OCI-LY3 (cell line): ENCODE results near the gene KRT2.

ENCODE experiments used
- H2AFZ ChIP-seq: fragments of 200-600, 300-600 bp; shearing (Covaris generic); 2 replicates; pipeline ENCODE4 v1.6.0; 2014; ENCODE audit warnings: antibody characterized with exemption, low read depth, low read length
- H3K27ac ChIP-seq: fragments of 200-600, 300-600 bp; sonication (generic); 2 replicates; pipeline ENCODE4 v1.5.1; 2014; ENCODE audit warnings: mild to moderate bottlenecking, low read length, moderate library complexity, mixed read lengths
- H3K27me3 ChIP-seq: fragments of 200-600, 300-600 bp; sonication (generic); 2 replicates; pipeline ENCODE4 v1.6.1; 2014; ENCODE audit warnings: low read depth, low read length, mixed read lengths
- H3K36me3 ChIP-seq: fragments of 200-600, 300-600 bp; sonication (generic); replicated peaks from 2 replicates; pipeline ENCODE3; 2014; ENCODE audit warnings: low read depth, low read length, mixed read lengths
- H3K4me1 ChIP-seq: fragments of 300-600, 200-600 bp; sonication (generic); 2 replicates; pipeline ENCODE4 v1.6.1; 2014; ENCODE audit warnings: low read length, mixed read lengths
- H3K4me2 ChIP-seq: fragments of 200-600, 300-600 bp; sonication (generic); 2 replicates; pipeline ENCODE4 v1.6.1; 2014; ENCODE audit warnings: low read length, mixed read lengths
- H3K4me3 ChIP-seq: fragments of 300-600, 200-600 bp; sonication (generic); 2 replicates; pipeline ENCODE4 v1.5.1; 2014; ENCODE audit warnings: antibody characterized with exemption, mild to moderate bottlenecking, low read length, moderate library complexity
- H3K79me2 ChIP-seq: fragments of 300-600, 200-600 bp; shearing (Covaris generic); 2 replicates; pipeline ENCODE4 v1.6.1; 2014; ENCODE audit warnings: mild to moderate bottlenecking, low read length, mixed read lengths
- H3K9ac ChIP-seq: fragments of 300-600, 200-600 bp; shearing (Covaris generic); 2 replicates; pipeline ENCODE4 v1.6.0; 2014; ENCODE audit warnings: mild to moderate bottlenecking, low read length, moderate library complexity
- H3K9me3 ChIP-seq: fragments of 200-600, 300-600 bp; shearing (Covaris generic); 2 replicates; pipeline ENCODE4 v1.6.1; 2014; ENCODE audit warnings: low read length, mixed read lengths; ENCODE audit not compliant: insufficient read depth
- H4K20me1 ChIP-seq: fragments of 200-600, 300-600 bp; sonication (generic); 2 replicates; pipeline ENCODE4 v1.6.1; 2016; ENCODE audit warnings: low read length, mixed read lengths; ENCODE audit not compliant: insufficient read depth
- EZH2phosphoT487 ChIP-seq: fragments of 200-600 bp; shearing (Covaris generic); IDR thresholded peaks from 2 replicates; pipeline ENCODE4 v1.6.1; 2018; ENCODE audit warnings: antibody characterized with exemption, mixed run types, low read depth
- TF ChIP-seq, protein P1 (sequence below): fragments of 200-600, 300-600 bp; sonication (generic); IDR thresholded peaks from 2 replicates; pipeline ENCODE4 v1.5.1; 2014; ENCODE audit warnings: antibody characterized with exemption, low read length, low read depth

KRT2 gene

DNA sequence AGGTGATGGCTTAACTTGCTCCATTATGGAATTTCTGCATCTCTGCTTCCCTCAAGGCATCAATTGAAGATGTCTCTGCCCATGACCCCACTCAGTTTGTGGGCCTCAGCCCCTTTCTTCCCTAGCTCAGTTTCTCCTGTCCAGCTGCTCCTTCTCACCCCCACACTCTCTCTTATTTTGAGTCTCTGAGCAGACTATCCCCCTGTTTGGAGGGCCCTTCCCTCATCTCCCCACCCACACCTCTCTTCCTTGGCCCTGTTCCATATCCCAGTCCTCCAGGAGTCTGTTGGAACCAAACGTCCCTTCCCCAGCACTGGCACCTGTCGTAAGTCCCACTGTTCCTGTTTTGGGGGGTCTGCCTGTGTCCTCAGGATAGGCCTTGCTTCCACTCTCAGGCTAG, 36.5 kb upstream of the KRT2 start:
- Histone ChIP-seq H3K27me3 (peaks cover 62% of the 10 kb centered on the region), H3K4me3 (no peak overlapping the region), H3K4me2 (no peak overlapping the region), H3K9ac (no peak overlapping the region), H3K27ac (no peak overlapping the region), H3K36me3 (no peaks in the 10 kb centered on the region), H3K79me2 (no peaks in the 10 kb centered on the region), H3K4me1 (no peaks in the 10 kb centered on the region), H2AFZ (no peak overlapping the region), H3K9me3 (no peaks in the 10 kb centered on the region), H4K20me1 (no peaks in the 10 kb centered on the region)
- TF ChIP-seq, protein P1, sequence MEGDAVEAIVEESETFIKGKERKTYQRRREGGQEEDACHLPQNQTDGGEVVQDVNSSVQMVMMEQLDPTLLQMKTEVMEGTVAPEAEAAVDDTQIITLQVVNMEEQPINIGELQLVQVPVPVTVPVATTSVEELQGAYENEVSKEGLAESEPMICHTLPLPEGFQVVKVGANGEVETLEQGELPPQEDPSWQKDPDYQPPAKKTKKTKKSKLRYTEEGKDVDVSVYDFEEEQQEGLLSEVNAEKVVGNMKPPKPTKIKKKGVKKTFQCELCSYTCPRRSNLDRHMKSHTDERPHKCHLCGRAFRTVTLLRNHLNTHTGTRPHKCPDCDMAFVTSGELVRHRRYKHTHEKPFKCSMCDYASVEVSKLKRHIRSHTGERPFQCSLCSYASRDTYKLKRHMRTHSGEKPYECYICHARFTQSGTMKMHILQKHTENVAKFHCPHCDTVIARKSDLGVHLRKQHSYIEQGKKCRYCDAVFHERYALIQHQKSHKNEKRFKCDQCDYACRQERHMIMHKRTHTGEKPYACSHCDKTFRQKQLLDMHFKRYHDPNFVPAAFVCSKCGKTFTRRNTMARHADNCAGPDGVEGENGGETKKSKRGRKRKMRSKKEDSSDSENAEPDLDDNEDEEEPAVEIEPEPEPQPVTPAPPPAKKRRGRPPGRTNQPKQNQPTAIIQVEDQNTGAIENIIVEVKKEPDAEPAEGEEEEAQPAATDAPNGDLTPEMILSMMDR: no peak
- no peak for TF ChIP-seq EZH2phosphoT487

DNA sequence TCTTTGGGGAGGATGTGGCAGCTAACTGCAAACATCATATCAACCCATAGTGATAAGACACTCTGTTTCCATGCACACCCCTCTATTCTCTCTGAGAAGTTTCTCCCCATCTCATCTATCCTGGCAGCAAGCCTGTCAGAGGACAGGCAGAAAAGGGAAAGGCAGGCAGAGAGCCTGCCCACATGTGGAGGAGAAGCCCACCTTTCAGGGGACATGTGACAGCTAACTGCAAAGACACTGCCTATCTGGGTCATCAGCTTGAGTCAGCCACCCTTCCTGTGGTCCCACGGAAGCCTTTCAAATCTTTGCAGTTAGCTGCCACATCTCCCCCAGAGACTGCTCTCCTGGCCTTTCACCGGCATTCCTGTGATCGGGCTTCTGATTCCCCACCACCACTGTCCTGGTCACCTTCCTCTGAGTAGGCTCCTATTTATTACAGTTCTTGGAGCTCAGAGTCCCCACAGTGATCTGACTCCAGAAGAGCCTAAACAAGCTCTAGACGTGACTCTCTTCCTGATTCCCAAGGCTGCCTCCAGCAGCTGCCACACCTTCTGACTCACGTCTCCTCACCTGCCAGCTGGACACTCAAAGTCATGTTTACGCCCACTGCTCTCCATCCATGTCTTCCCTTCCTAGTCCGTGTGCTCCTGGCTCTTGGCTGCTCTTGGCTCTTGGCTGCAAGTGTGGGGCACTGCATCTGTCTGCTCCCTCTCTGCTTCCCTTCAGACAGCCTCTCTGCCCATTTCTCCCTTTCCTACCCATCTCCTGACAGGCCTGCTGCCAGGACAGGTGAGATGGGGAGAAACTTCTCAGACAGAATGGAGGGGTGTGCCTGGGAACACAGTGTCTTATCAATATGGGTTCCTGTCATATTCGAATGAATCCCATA, 35.7 kb upstream of the KRT2 start:
- Histone ChIP-seq H3K4me3 (no peak overlapping the region), H3K79me2 (no peaks in the 10 kb centered on the region), H2AFZ (no peak overlapping the region), H3K4me2 (no peak overlapping the region), H3K27ac (no peak overlapping the region), H3K36me3 (no peaks in the 10 kb centered on the region), H3K27me3 (peaks cover 64% of the 10 kb centered on the region), H4K20me1 (no peaks in the 10 kb centered on the region), H3K9ac (no peak overlapping the region), H3K4me1 (no peaks in the 10 kb centered on the region), H3K9me3 (no peaks in the 10 kb centered on the region)
- TF ChIP-seq EZH2phosphoT487: no peak
- TF ChIP-seq, protein P1: no peak

DNA sequence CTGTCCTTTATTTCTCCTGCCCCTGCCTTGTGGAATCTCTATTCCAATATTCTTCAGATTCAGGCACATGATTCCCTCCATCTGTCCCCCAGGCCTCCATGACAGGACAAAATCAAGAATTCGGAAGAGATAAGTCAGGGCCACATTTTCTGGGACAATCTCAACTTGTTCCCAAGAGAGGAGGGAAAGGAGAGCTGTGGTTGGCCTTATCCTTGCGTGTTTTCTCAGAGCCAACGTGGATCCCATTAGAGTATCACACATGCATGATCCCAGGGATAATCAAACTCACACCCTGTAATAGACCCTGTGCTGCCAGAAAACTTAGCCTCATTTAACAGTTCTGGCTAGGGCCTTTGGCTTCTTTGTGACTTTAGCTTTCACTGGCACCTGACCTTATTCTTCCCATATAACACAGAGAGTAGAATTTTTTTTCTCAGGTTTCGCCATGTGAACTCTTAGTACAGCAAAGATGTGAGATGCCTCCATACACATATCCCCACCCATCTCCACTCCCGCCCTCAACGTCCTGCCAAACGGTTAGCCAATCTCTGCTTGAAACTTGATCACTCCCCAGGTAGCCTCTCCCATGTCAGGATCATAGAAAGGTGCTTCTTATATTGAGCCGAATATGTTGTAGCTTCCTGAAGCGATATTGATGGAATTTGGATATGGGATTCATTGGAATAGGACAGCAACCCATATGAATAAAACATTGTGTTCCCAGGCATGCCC, 34.9 kb upstream of the KRT2 start:
- Histone ChIP-seq H3K4me2 (no peak overlapping the region), H3K4me3 (no peak overlapping the region), H3K27me3 (peaks cover 67% of the 10 kb centered on the region), H3K9ac (no peak overlapping the region), H3K27ac (no peak overlapping the region), H3K9me3 (no peaks in the 10 kb centered on the region), H3K36me3 (no peaks in the 10 kb centered on the region), H3K79me2 (no peaks in the 10 kb centered on the region), H2AFZ (no peak overlapping the region), H4K20me1 (no peaks in the 10 kb centered on the region), H3K4me1 (no peaks in the 10 kb centered on the region)
- TF ChIP-seq, protein P1: no peak
- TF ChIP-seq EZH2phosphoT487: no peak

DNA sequence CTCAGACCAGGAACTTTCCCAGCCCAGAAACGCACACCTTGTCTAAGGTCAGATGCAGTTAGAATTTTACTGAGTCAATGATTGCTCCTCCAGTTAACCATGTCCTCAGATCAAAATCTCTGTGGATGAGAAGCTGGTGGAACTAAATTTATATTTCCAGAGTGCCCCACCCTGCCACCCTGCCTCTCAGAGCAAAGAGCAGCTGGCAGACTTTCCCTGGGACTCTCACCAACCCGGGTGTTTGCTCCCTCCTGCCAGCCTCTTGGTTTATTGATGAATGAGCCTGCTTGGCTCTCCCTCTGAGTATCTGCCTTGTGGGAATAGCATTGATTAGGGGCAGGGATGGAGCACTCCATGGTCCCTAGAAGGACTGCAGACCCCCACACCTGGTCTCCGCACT, 34.1 kb upstream of the KRT2 start:
- no peaks in the 10 kb centered on the region for H3K4me1 ChIP-seq
- H3K79me2 ChIP-seq: no peaks in the 10 kb centered on the region
- H3K36me3 ChIP-seq: no peaks in the 10 kb centered on the region
- TF ChIP-seq, protein P1: no peak
- no peak for TF ChIP-seq EZH2phosphoT487
- H2AFZ ChIP-seq: no peak overlapping the region
- no peak overlapping the region for H3K9ac ChIP-seq
- H3K27ac ChIP-seq: no peak overlapping the region
- H3K4me2 ChIP-seq: no peak overlapping the region
- no peaks in the 10 kb centered on the region for H4K20me1 ChIP-seq
- H3K9me3 ChIP-seq: no peaks in the 10 kb centered on the region
- no peak overlapping the region for H3K4me3 ChIP-seq
- H3K27me3 ChIP-seq: peaks cover 67% of the 10 kb centered on the region
